Cardiac muscle cell (in vitro differentiated cells and primary cell): Measurements from ENCODE around the gene PTPN14. TPM values are rescaled to one million over a fixed set of nuclear protein-coding genes. Genes with fewer than 3 reads are reported as not detected.
"Not testable (repeated sequence)": the region's sequence is repeated elsewhere in the genome, so short reads cannot be mapped to it uniquely, and the experiment has no call there.

ENCODE experiments used
- DNase-seq, 2 donors: peaks; one replicate each; pipeline versions ENCODE4 v3.0.0 to v3.0.0-alpha.2; 2010 to 2017; ENCODE audit warnings: low read depth in 1 of 2, low spot score in 1 of 2
- H3K27ac ChIP-seq: fragments of 200-600 bp; sonication (generic); 2 replicates; pipeline ENCODE4 v1.5.1; 2016
- H3K27me3 ChIP-seq: fragments of 200-600 bp; sonication (generic); 2 replicates; pipeline ENCODE4 v1.6.0; 2016; ENCODE audit warnings: control low read depth
- H3K36me3 ChIP-seq: fragments of 200-600 bp; sonication (generic); 2 replicates; pipeline ENCODE4 v1.5.1; 2016; ENCODE audit warnings: control low read depth
- H3K4me1 ChIP-seq: fragments of 200-600 bp; sonication (generic); 2 replicates; pipeline ENCODE4 v1.8.1; 2017; ENCODE audit warnings: low read depth, mild to moderate bottlenecking, mixed run types
- H3K4me3 ChIP-seq: fragments of 200-600 bp; sonication (generic); 2 replicates; pipeline ENCODE4 v1.5.1; 2016; ENCODE audit warnings: mild to moderate bottlenecking
- H3K9me3 ChIP-seq: fragments of 200-600 bp; sonication (generic); 2 replicates; pipeline ENCODE4 v1.5.1; 2017; ENCODE audit warnings: low read depth, mild to moderate bottlenecking, control low read depth
- CTCF ChIP-seq: IDR thresholded peaks from 2 replicates; pipeline ENCODE4 v1.5.1; 2012; ENCODE audit warnings: low read depth, mild to moderate bottlenecking, low read length
- polyA plus RNA-seq: library from polyadenylated mRNA; unstranded; fragments of >200 nt; fragmentation: Nextera tagmentation; extraction: Ambion mirVana; gene quantifications from 2 replicates; pipeline ENCODE4 v1.2.1, GENCODE V29; 2016
- total RNA-seq: library from RNA; depleted of rRNA; stranded (reverse); fragments of >200 nt; gene quantifications from 2 replicates; pipeline ENCODE4 v1.2.3, GENCODE V29; 2016

PTPN14 gene
- total RNA-seq (3.7 and 5.4 TPM in 2 replicates), polyA plus RNA-seq (4.2 and 4.6 TPM in 2 replicates)

DNA sequence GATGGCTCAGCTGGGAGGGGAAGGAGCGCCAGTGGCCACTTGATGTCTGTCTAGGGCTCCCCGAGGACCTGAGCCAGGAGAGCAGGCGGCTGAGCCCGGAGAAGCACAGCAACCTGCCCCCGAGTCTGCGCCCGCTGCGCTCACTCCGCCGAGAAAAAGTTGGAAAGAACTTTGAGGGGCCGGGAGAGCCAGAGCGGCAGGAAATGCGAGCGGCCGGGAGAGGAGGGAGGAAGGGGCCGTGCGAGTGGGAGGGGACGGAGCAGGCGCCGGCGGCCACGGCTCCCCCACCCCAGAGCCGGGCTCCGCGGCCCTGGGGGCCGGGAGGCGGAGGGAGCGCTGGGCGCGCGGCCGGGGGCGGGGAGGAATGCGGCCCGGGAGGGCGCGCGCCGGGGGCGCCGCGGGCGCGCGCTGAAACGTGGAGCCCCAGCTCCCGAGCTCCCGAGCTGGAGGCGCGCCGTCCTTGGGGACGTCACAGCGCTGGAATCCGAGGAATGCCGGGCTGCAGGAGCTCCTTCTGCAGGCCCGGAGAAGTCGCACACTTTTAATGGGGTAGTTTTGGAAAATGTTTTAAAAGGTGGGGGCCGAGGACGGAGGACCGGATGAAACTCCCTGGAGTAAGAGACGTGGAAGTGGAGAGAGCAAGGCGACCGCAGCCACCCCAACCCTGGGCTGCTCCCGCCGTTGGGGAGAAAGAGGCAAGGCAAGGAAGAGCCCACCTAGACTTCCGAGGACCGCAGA lies at the start of gene PTPN14:
PTPN14 (minus strand) TSS at position 167 of the 738 bp plus-strand sequence. CDS start 86,799 bp downstream, outside the sequence.
- Histone ChIP-seq H3K9me3 (no peaks in the 10 kb centered on the region), H3K27me3 (peaks cover 6% of the 10 kb centered on the region), H3K4me1 (peaks cover 6% of the 10 kb centered on the region), H3K4me3 (peak within 1 kb of the TSS; percentile 70), H3K36me3 (no peaks in the 10 kb centered on the region), H3K27ac (peak within 1 kb of the TSS; percentile 99)
- DNase-seq: peak; percentile 97 to 98
- peak; percentile 47 for TF ChIP-seq CTCF

DNA sequence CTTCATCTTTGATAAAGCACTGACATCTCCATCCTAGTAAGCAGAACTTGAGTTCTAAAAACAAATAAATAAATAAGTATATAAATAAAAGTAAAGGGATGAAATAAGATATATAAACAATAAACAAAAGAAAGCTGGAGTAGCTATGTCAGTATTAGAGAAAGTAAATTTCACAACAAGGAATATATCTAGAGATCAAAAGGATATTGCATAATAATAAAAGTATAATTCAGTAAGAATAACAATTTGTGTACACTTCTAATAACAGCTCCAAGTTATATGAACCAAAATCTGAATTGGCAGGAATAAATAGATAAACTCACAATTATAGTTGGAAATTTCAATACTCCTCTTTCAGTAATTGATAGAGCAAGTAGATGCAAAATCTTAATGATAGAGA lies 41.8 kb upstream of the PTPN14 start:
- Histone ChIP-seq H3K4me3 (no peak overlapping the region), H3K27me3 (no peaks in the 10 kb centered on the region), H3K27ac (no peak overlapping the region), H3K9me3 (no peaks in the 10 kb centered on the region), H3K36me3 (no peaks in the 10 kb centered on the region), H3K4me1 (no peaks in the 10 kb centered on the region)
- no peak for TF ChIP-seq CTCF
- DNase-seq: no peak

GRCh38 chr1:214591918-214592317 lies 40.5 kb upstream of the PTPN14 start:
- not testable (repeated sequence) for H3K27ac ChIP-seq, H3K9me3 ChIP-seq, H3K27me3 ChIP-seq, H3K36me3 ChIP-seq, DNase-seq, H3K4me1 ChIP-seq, H3K4me3 ChIP-seq

- Histone ChIP-seq H3K9me3 (no peaks in the 10 kb centered on the region), H3K36me3 (no peaks in the 10 kb centered on the region), H3K4me1 (no peaks in the 10 kb centered on the region), H3K27me3 (no peaks in the 10 kb centered on the region), H3K27ac (no peak overlapping the region), H3K4me3 (no peak overlapping the region)
- DNase-seq: no peak
- TF ChIP-seq CTCF: no peak
These were observed 39.3 kb upstream of the PTPN14 start for GRCh38 chr1:214590696-214591095.

GRCh38 chr1:214588963-214589597 lies 37.7 kb upstream of the PTPN14 start:
- no peak for DNase-seq
- Histone ChIP-seq H3K27ac (no peak overlapping the region), H3K9me3 (no peaks in the 10 kb centered on the region), H3K27me3 (no peaks in the 10 kb centered on the region), H3K4me3 (no peak overlapping the region), H3K36me3 (no peaks in the 10 kb centered on the region), H3K4me1 (no peaks in the 10 kb centered on the region)
- no peak for TF ChIP-seq CTCF

GRCh38 chr1:214587165-214587564 lies 35.8 kb upstream of the PTPN14 start:
- Histone ChIP-seq H3K4me3 (no peak overlapping the region), H3K4me1 (no peaks in the 10 kb centered on the region), H3K27ac (no peak overlapping the region), H3K27me3 (peaks cover 4% of the 10 kb centered on the region), H3K36me3 (no peaks in the 10 kb centered on the region), H3K9me3 (no peaks in the 10 kb centered on the region)
- no peak for TF ChIP-seq CTCF
- DNase-seq: no peak
